ENCODE results near the gene SEMA6A.
"Not testable (repeated sequence)": the region's sequence is repeated elsewhere in the genome, so short reads cannot be mapped to it uniquely, and the experiment has no call there.

SEMA6A gene

GRCh38 chr5:116545465-116545864 is 29.2 kb downstream of the SEMA6A start:
- H3K4me1 ChIP-seq (ENCODE audit: control insufficient read depth, insufficient read depth, low read length); H3K9ac ChIP-seq (ENCODE audit: low read length); H3K4me3 ChIP-seq (ENCODE audit: low read length); H3K36me3 ChIP-seq (ENCODE audit: control insufficient read depth, insufficient read depth, low read length, severe bottlenecking); H3K27me3 ChIP-seq (replicated peaks; ENCODE audit: control insufficient read depth, insufficient read depth, low read length); DNase-seq (ENCODE audit: low read depth): not testable (repeated sequence)
- H3K9me3 ChIP-seq (ENCODE audit: control insufficient read depth, low read length), result peaks cover 13% of the 10 kb centered on the region

GRCh38 chr5:116544531-116545241 is 29.9 kb downstream of the SEMA6A start:
- DNase-seq (ENCODE audit: low read depth), result no peak
- no peaks in the 10 kb centered on the region for H3K27me3 ChIP-seq (replicated peaks; ENCODE audit: control insufficient read depth, insufficient read depth, low read length)
- H3K9ac ChIP-seq (ENCODE audit: low read length), result no peak overlapping the region

GRCh38 chr5:116543501-116543900 is 31.1 kb downstream of the SEMA6A start:
- no peak overlapping the region for H3K4me3 ChIP-seq (ENCODE audit: low read length)
- no peaks in the 10 kb centered on the region for H3K27me3 ChIP-seq (replicated peaks; ENCODE audit: control insufficient read depth, insufficient read depth, low read length)

More at GRCh38 chr5:116544531-116545241, 29.9 kb downstream of the SEMA6A start:
- Histone ChIP-seq H3K36me3 (ENCODE audit: control insufficient read depth, insufficient read depth, low read length, severe bottlenecking) (no peaks in the 10 kb centered on the region), H3K4me1 (ENCODE audit: control insufficient read depth, insufficient read depth, low read length) (no peaks in the 10 kb centered on the region), H3K4me3 (ENCODE audit: low read length) (no peak overlapping the region), H3K9me3 (ENCODE audit: control insufficient read depth, low read length) (peaks cover 13% of the 10 kb centered on the region)

GRCh38 chr5:116542619-116543018 is 32.0 kb downstream of the SEMA6A start:
- Histone ChIP-seq H3K36me3 (ENCODE audit: control insufficient read depth, insufficient read depth, low read length, severe bottlenecking) (no peaks in the 10 kb centered on the region), H3K9me3 (ENCODE audit: control insufficient read depth, low read length) (peaks cover 13% of the 10 kb centered on the region), H3K27me3 (replicated peaks; ENCODE audit: control insufficient read depth, insufficient read depth, low read length) (no peaks in the 10 kb centered on the region), H3K9ac (ENCODE audit: low read length) (no peak overlapping the region), H3K4me1 (ENCODE audit: control insufficient read depth, insufficient read depth, low read length) (no peaks in the 10 kb centered on the region), H3K4me3 (ENCODE audit: low read length) (no peak overlapping the region)
- no peak for DNase-seq (ENCODE audit: low read depth)

More at GRCh38 chr5:116543501-116543900, 31.1 kb downstream of the SEMA6A start:
- peaks cover 13% of the 10 kb centered on the region for H3K9me3 ChIP-seq (ENCODE audit: control insufficient read depth, low read length)
- H3K9ac ChIP-seq (ENCODE audit: low read length), result no peak overlapping the region
- H3K4me1 ChIP-seq (ENCODE audit: control insufficient read depth, insufficient read depth, low read length), result no peaks in the 10 kb centered on the region
- H3K36me3 ChIP-seq (ENCODE audit: control insufficient read depth, insufficient read depth, low read length, severe bottlenecking), result no peaks in the 10 kb centered on the region
- DNase-seq (ENCODE audit: low read depth), result no peak

- Histone ChIP-seq H3K4me3 (ENCODE audit: low read length) (no peak overlapping the region), H3K4me1 (ENCODE audit: control insufficient read depth, insufficient read depth, low read length) (no peaks in the 10 kb centered on the region), H3K27me3 (replicated peaks; ENCODE audit: control insufficient read depth, insufficient read depth, low read length) (no peaks in the 10 kb centered on the region), H3K36me3 (ENCODE audit: control insufficient read depth, insufficient read depth, low read length, severe bottlenecking) (no peaks in the 10 kb centered on the region), H3K9me3 (ENCODE audit: control insufficient read depth, low read length) (no peaks in the 10 kb centered on the region), H3K9ac (ENCODE audit: low read length) (no peak overlapping the region)
- no peak for DNase-seq (ENCODE audit: low read depth)
These were observed 35.4 kb downstream of the SEMA6A start for GRCh38 chr5:116539222-116539621.

- DNase-seq (ENCODE audit: low read depth), result no peak
- Histone ChIP-seq H3K9ac (ENCODE audit: low read length) (no peak overlapping the region), H3K4me3 (ENCODE audit: low read length) (no peak overlapping the region), H3K4me1 (ENCODE audit: control insufficient read depth, insufficient read depth, low read length) (no peaks in the 10 kb centered on the region), H3K9me3 (ENCODE audit: control insufficient read depth, low read length) (no peaks in the 10 kb centered on the region), H3K27me3 (replicated peaks; ENCODE audit: control insufficient read depth, insufficient read depth, low read length) (no peaks in the 10 kb centered on the region), H3K36me3 (ENCODE audit: control insufficient read depth, insufficient read depth, low read length, severe bottlenecking) (no peaks in the 10 kb centered on the region)
These were observed 38.1 kb downstream of the SEMA6A start for GRCh38 chr5:116536316-116537083.

- Histone ChIP-seq H3K27me3 (replicated peaks; ENCODE audit: control insufficient read depth, insufficient read depth, low read length) (no peaks in the 10 kb centered on the region), H3K9ac (ENCODE audit: low read length) (no peak overlapping the region), H3K4me1 (ENCODE audit: control insufficient read depth, insufficient read depth, low read length) (no peaks in the 10 kb centered on the region), H3K9me3 (ENCODE audit: control insufficient read depth, low read length) (no peaks in the 10 kb centered on the region), H3K4me3 (ENCODE audit: low read length) (no peak overlapping the region), H3K36me3 (ENCODE audit: control insufficient read depth, insufficient read depth, low read length, severe bottlenecking) (no peaks in the 10 kb centered on the region)
- DNase-seq (ENCODE audit: low read depth), result no peak
These were observed 39.5 kb downstream of the SEMA6A start for GRCh38 chr5:116534964-116535651.

GRCh38 chr5:116532762-116533525 is 41.7 kb downstream of the SEMA6A start:
- no peak for DNase-seq (ENCODE audit: low read depth)
- H3K4me3 ChIP-seq (ENCODE audit: low read length), result no peak overlapping the region
- peaks cover 7% of the 10 kb centered on the region for H3K4me1 ChIP-seq (ENCODE audit: control insufficient read depth, insufficient read depth, low read length)
- H3K9me3 ChIP-seq (ENCODE audit: control insufficient read depth, low read length), result no peaks in the 10 kb centered on the region
- H3K27me3 ChIP-seq (replicated peaks; ENCODE audit: control insufficient read depth, insufficient read depth, low read length), result no peaks in the 10 kb centered on the region
- no peak overlapping the region for H3K9ac ChIP-seq (ENCODE audit: low read length)
- H3K36me3 ChIP-seq (ENCODE audit: control insufficient read depth, insufficient read depth, low read length, severe bottlenecking), result no peaks in the 10 kb centered on the region

- Histone ChIP-seq H3K9ac (ENCODE audit: low read length) (no peak overlapping the region), H3K4me3 (ENCODE audit: low read length) (no peak overlapping the region), H3K27me3 (replicated peaks; ENCODE audit: control insufficient read depth, insufficient read depth, low read length) (no peaks in the 10 kb centered on the region), H3K9me3 (ENCODE audit: control insufficient read depth, low read length) (no peaks in the 10 kb centered on the region), H3K4me1 (ENCODE audit: control insufficient read depth, insufficient read depth, low read length) (peaks cover 7% of the 10 kb centered on the region), H3K36me3 (ENCODE audit: control insufficient read depth, insufficient read depth, low read length, severe bottlenecking) (no peaks in the 10 kb centered on the region)
- no peak for DNase-seq (ENCODE audit: low read depth)
These were observed 43.0 kb downstream of the SEMA6A start for GRCh38 chr5:116531635-116532034.

- Histone ChIP-seq H3K36me3 (ENCODE audit: control insufficient read depth, insufficient read depth, low read length, severe bottlenecking) (no peaks in the 10 kb centered on the region), H3K9me3 (ENCODE audit: control insufficient read depth, low read length) (no peaks in the 10 kb centered on the region), H3K9ac (ENCODE audit: low read length) (no peak overlapping the region), H3K4me1 (ENCODE audit: control insufficient read depth, insufficient read depth, low read length) (peaks cover 7% of the 10 kb centered on the region), H3K4me3 (ENCODE audit: low read length) (no peak overlapping the region), H3K27me3 (replicated peaks; ENCODE audit: control insufficient read depth, insufficient read depth, low read length) (no peaks in the 10 kb centered on the region)
- DNase-seq (ENCODE audit: low read depth), result no peak
These were observed 43.5 kb downstream of the SEMA6A start for GRCh38 chr5:116531117-116531516.

- peaks cover 7% of the 10 kb centered on the region for H3K4me1 ChIP-seq (ENCODE audit: control insufficient read depth, insufficient read depth, low read length)
These were observed 44.3 kb downstream of the SEMA6A start for GRCh38 chr5:116530276-116530675.

More at GRCh38 chr5:116530276-116530675, 44.3 kb downstream of the SEMA6A start:
- no peak for DNase-seq (ENCODE audit: low read depth)
- Histone ChIP-seq H3K9ac (ENCODE audit: low read length) (no peak overlapping the region), H3K9me3 (ENCODE audit: control insufficient read depth, low read length) (no peaks in the 10 kb centered on the region), H3K4me3 (ENCODE audit: low read length) (no peak overlapping the region), H3K27me3 (replicated peaks; ENCODE audit: control insufficient read depth, insufficient read depth, low read length) (no peaks in the 10 kb centered on the region), H3K36me3 (ENCODE audit: control insufficient read depth, insufficient read depth, low read length, severe bottlenecking) (no peaks in the 10 kb centered on the region)
